Sigmoid colon (tissue), 7 donors: ENCODE measurements around the gene PCYT2. TPM values are rescaled to one million over a fixed set of nuclear protein-coding genes. Genes with fewer than 3 reads are reported as not detected.
A peak's percentile ranks its signal among the peaks of the same experiment; 100 is the strongest.

Experiments used
- DNase-seq: peaks from one replicate; pipeline ENCODE4 v3.0.0-alpha.2; 2019
- H3K27ac ChIP-seq, 4 donors: fragments of 200-600 bp; sonication (generic); one replicate each; pipeline ENCODE4 v1.5.1; 2016 to 2019; ENCODE audit warnings: mild to moderate bottlenecking in 1 of 4
- H3K27me3 ChIP-seq, 3 donors: fragments of 200-600 bp; sonication (generic); one replicate each; pipeline ENCODE4 v1.5.1; 2019; ENCODE audit warnings: mild to moderate bottlenecking in 1 of 3
- H3K36me3 ChIP-seq, 4 donors: fragments of 200-600 bp; sonication (generic); one replicate each; pipeline ENCODE4 v1.5.1; 2016 to 2019
- H3K4me1 ChIP-seq, 4 donors: fragments of 200-600 bp; sonication (generic); one replicate each; pipeline ENCODE4 v1.5.1; 2017 to 2019
- H3K4me3 ChIP-seq, 4 donors: fragments of 200-600 bp; sonication (generic); one replicate each; pipeline ENCODE4 v1.5.1; 2017 to 2019; ENCODE audit warnings: mild to moderate bottlenecking in 2 of 4, moderate library complexity in 1 of 4
- H3K9me3 ChIP-seq, 4 donors: fragments of 200-600 bp in 3 of 4; sonication (generic) in 3 of 4; one replicate each; pipeline versions ENCODE4 v1.5.1 to v1.6.1; 2013 to 2019
- EP300 ChIP-seq, 4 donors: sonication (generic); formaldehyde crosslinking; IDR thresholded peaks; one replicate each; pipeline ENCODE4 v1.6.1; 2017; ENCODE audit warnings: antibody characterized with exemption in 4 of 4
- POLR2A ChIP-seq, 2 donors: fragments of 450-650 bp; IDR thresholded peaks; one replicate each; pipeline ENCODE4 v1.6.1; 2016; ENCODE audit warnings: antibody characterized with exemption in 2 of 2, mild to moderate bottlenecking in 2 of 2, moderate library complexity in 2 of 2
- POLR2AphosphoS5 ChIP-seq, 4 donors: sonication (generic); formaldehyde crosslinking; IDR thresholded peaks; one replicate each; pipeline ENCODE4 v1.6.1; 2017; ENCODE audit warnings: antibody characterized with exemption in 4 of 4
- WGBS, 2 donors: extraction: QIAGEN DNeasy Blood & Tissue Kit; methylation state at CpG; one replicate each; pipeline ENCODE4 v1.1.7; 2013; 5-methylcytosine and 5-hydroxymethylcytosine counted together
- intact Hi-C: fragments of 100-400 bp; cut with DNase I; formaldehyde crosslinking; loops from one replicate; pipeline ENCODE4 v1.15.1; 2023
- polyA plus RNA-seq, 3 donors: library from polyadenylated mRNA; stranded (reverse); fragments of 200-250 nt; gene quantifications; one replicate each; pipeline ENCODE4 v1.2.3, GENCODE V29; 2013
- total RNA-seq, 4 donors: library from RNA; depleted of rRNA; stranded (reverse); fragments of >200 nt; gene quantifications; one replicate each; pipeline ENCODE4 v1.1.0, GENCODE V29; 2016
- TF ChIP-seq, protein P1 (sequence below), 4 experiments: fragments of 450-650 bp in 3 of 4; fragments of 200-600 bp in 1 of 4; IDR thresholded peaks; one replicate each; pipeline ENCODE4 v1.5.1; 2016 to 2019; ENCODE audit warnings: antibody characterized with exemption in 4 of 4, mild to moderate bottlenecking in 3 of 4, moderate library complexity in 2 of 4
- donor health status: healthy with polysubstance abuse.
- donor health status: Bipolar disorder and iron deficiency.
- donor health status: healthy.

The PCYT2 gene
- total and polyA plus RNA-seq, 7 donors = 11.4 to 86.4 (median 23.5) TPM

DNA sequence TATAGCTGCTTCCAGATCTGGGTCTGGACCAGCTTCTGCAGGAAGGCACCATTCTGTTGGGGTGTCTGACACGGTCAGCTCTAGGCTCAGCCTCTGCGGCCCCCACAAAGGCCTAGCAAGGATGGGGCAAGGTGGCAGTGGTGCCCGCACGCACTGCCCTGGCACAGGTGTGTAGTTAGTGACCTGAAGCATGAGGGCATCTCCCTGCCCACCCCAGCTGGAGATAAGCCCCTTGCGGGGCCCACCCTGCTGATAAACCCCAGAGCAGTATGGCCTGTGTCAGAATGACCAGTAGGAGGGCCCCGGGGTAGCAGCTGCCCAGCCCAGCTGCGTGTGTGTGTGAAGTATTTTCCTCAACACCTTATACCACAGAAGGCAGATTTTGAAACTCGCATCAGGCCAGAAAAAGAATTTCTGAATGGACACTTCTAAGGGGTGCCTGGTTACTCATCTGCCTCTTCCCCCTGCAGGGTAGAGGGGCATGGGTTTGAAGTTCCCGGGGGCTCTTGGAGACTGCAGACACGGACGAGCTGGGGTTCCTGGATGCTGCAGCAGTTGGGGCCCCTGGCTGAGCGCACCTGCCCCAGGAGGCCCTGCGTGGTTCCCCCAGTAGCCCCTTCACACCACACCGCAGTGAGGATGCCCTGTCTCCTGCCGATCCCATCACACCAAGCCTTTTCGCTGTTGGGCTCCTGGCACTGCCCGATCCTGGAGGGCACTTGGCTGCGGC is 44.6 kb downstream of the PCYT2 start:
- Histone ChIP-seq H3K27ac (peak overlapping the region; percentile 98 to 100 (median 99)), H3K36me3 (peaks cover 8 to 39% (median 18%) of the 10 kb centered on the region in 4 donors), H3K4me3 (no peak overlapping the region)

DNA sequence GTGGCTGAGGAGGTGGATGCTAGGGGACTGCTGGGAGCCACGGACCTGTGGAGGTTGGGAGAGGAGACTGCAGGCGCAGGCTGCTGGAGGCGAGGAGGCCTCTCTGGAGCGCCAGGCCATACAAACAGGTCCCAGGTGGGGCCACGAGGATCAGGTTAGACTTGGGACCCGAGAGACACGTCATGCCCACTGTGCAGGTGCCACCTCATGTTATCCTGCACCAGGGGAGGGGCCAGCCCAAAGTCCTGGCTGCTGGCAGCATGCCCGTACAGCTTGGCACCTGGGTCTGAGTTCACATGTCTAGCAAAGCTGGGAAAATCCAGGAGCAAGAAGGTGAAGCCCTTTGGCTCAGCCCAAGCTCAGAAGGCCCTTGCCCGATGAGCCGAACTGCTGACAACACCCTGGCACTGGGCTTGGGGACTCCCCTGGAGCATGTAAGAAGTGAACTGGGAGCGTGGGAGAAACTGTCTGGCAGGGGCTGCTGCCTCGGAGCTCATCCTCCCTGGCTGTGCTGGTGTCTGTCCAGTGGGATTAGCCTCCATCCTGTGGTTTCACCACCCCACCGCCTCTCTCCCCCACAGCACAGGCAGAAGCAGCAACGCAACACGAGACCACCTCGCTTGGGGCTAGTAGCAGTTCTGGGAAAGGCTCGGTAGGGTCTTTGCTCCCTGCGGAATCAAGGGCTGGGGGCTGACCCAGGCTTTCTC is 45.3 kb downstream of the PCYT2 start:
- TF ChIP-seq, protein P1, sequence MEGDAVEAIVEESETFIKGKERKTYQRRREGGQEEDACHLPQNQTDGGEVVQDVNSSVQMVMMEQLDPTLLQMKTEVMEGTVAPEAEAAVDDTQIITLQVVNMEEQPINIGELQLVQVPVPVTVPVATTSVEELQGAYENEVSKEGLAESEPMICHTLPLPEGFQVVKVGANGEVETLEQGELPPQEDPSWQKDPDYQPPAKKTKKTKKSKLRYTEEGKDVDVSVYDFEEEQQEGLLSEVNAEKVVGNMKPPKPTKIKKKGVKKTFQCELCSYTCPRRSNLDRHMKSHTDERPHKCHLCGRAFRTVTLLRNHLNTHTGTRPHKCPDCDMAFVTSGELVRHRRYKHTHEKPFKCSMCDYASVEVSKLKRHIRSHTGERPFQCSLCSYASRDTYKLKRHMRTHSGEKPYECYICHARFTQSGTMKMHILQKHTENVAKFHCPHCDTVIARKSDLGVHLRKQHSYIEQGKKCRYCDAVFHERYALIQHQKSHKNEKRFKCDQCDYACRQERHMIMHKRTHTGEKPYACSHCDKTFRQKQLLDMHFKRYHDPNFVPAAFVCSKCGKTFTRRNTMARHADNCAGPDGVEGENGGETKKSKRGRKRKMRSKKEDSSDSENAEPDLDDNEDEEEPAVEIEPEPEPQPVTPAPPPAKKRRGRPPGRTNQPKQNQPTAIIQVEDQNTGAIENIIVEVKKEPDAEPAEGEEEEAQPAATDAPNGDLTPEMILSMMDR (IDR thresholded peaks at IDR 0.05) = no peak
- TF ChIP-seq POLR2AphosphoS5 (IDR thresholded peaks at IDR 0.05) = peak in 2 of 4 donors; percentile 27 to 41
- peak in 1 of 2 donors; percentile 51 for TF ChIP-seq POLR2A (IDR thresholded peaks at IDR 0.05)
- Histone ChIP-seq H3K4me3 (no peak overlapping the region), H3K9me3 (no peaks in the 10 kb centered on the region), H3K27me3 (no peaks in the 10 kb centered on the region), H3K4me1 (peaks cover 0 to 73% (median 57%) of the 10 kb centered on the region in 4 donors), H3K36me3 (peaks cover 8 to 39% (median 18%) of the 10 kb centered on the region in 4 donors), H3K27ac (peak overlapping the region in 2 of 4 donors; percentile 2 to 99)
- intact Hi-C loops = no loop called here
- DNase-seq = no peak
- WGBS, 2 donors = 22 to 74% methylated on average over 18 of the region's 18 CpGs

More for the DNA sequence above, 44.6 kb downstream of the PCYT2 start:
- TF ChIP-seq, protein P1 (IDR thresholded peaks at IDR 0.05) = no peak
- TF ChIP-seq POLR2AphosphoS5 (IDR thresholded peaks at IDR 0.05) = peak in 1 of 4 donors; percentile 1
- Histone ChIP-seq H3K27me3 (no peaks in the 10 kb centered on the region), H3K4me1 (peaks cover 0 to 70% (median 54%) of the 10 kb centered on the region in 4 donors), H3K9me3 (no peaks in the 10 kb centered on the region)
- intact Hi-C loops = no loop called here
- no peak for DNase-seq
- WGBS, 2 donors = 59 to 76% methylated on average over 18 of the region's 18 CpGs

DNA sequence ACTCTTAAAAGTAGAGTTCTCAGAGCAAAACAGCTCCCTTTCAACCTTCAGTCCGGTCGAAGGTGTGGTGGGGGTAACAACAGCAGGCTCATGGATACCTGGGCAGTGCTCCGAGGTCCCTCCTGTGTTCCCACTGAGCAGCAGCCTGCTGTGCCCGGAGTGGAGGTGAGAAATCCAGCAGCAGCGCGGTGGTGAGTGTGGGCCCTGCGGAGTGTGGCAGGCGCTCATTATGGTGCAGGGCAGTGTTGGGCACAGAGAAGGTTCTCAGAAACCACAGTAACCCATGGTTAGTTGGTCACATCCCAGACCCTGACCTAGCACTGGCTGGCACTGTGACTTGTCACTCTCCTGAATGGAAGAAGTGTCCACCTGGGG is 45.9 kb downstream of the PCYT2 start:
- TF ChIP-seq POLR2A (IDR thresholded peaks at IDR 0.05) (no peak), POLR2AphosphoS5 (IDR thresholded peaks at IDR 0.05) (no peak), EP300 (IDR thresholded peaks at IDR 0.05) (no peak)
- TF ChIP-seq, protein P1 (IDR thresholded peaks at IDR 0.05) = no peak
- 62 to 89% methylated on average over 8 of the region's 8 CpGs for WGBS, 2 donors
- intact Hi-C loops = no loop called here

DNA sequence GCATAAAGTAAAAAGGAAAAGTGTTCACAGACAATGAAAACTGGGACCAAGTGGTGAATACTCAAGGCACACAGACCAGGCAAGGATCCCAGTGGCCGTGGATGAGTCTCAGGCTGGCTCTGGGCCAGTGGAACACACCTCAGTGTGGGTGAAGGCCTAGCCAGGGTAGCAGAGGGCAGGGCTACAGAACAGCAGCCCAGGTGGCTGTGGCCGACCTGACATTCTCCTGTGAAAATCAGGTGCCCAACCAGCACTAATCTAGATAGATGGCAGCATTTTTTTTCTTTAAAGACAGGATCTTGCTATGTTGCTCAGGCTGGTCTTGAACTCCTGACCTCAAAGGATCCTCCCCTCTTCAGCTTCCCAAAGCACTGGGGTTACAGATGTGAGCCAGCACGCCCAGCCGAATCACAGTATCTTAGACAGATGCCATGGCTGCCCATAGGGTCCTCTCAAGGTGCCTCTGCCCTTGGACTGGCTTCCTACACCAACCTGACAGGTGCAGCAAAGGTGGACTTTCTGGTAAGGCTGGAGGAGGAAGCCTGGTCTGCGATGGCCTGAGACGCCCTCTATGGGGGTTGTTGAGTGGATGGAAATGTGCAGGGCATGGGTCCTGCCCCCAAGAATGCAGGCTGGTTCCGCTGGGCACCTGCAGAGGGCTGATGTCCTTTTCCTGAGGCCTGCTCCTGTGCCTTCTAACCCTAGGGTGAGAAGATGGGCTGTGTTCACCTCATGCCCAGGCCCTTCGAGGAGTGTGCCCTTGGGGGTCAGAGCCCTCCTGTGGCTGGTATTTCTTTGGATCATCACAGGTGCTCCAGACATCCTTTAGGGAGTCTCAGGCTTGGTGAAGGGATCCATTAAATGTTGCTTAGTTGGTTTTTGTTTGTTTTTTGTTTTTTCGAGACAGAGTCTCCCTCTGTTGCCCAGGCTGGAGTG is 47.1 kb downstream of the PCYT2 start:
- H3K36me3 ChIP-seq = peaks cover 8 to 36% (median 11%) of the 10 kb centered on the region in 4 donors
- WGBS, 2 donors = 75 to 85% methylated on average over 9 of the region's 9 CpGs
- H3K27me3 ChIP-seq = no peaks in the 10 kb centered on the region
- no peak overlapping the region for H3K4me3 ChIP-seq
- intact Hi-C loops = loop anchor here (5.0 kb wide), 1 partner anchor 42 kb away; no protein-coding TSS in a partner anchor
- no peak for TF ChIP-seq EP300 (IDR thresholded peaks at IDR 0.05)
- H3K9me3 ChIP-seq = no peaks in the 10 kb centered on the region
- H3K4me1 ChIP-seq = peaks cover 0 to 67% (median 51%) of the 10 kb centered on the region in 4 donors
- H3K27ac ChIP-seq = peak overlapping the region in 1 of 4 donors; percentile 19
- DNase-seq = no peak

More for the DNA sequence above, 45.9 kb downstream of the PCYT2 start:
- Histone ChIP-seq H3K4me3 (no peak overlapping the region), H3K9me3 (no peaks in the 10 kb centered on the region), H3K27me3 (no peaks in the 10 kb centered on the region), H3K4me1 (peaks cover 0 to 70% (median 55%) of the 10 kb centered on the region in 4 donors), H3K27ac (peak overlapping the region in 2 of 4 donors; percentile 2 to 99), H3K36me3 (peaks cover 8 to 39% (median 18%) of the 10 kb centered on the region in 4 donors)
- DNase-seq = no peak
